ENCODE results near the gene SDF2. TPM values are rescaled to one million over a fixed set of nuclear protein-coding genes. Genes with fewer than 3 reads are reported as not detected.

SDF2 gene
- total and polyA plus RNA-seq, 12 donors = 50.6 to 195 (median 84.5) TPM

GRCh38 chr17:28707339-28707720 is 45.6 kb upstream of the SDF2 start:
- no peaks in the 10 kb centered on the region for H3K9me3 ChIP-seq (replicated peaks in 1 of 3)
- intact Hi-C loops (cut with DNase I) = loop anchor here in 1 of 2 donors (10.0 kb wide), 1 partner anchor 53 kb away; no protein-coding TSS in a partner anchor

GRCh38 chr17:28706471-28707338 is 45.0 kb upstream of the SDF2 start:
- intact Hi-C loops (cut with DNase I) = loop anchor here in 1 of 2 donors (10.0 kb wide), 1 partner anchor 52 kb away; no protein-coding TSS in a partner anchor
- 49 to 76% (median 60%) methylated on average over 2 to 6 of the region's 7 CpGs for WGBS, 4 donors

More at GRCh38 chr17:28707339-28707720, 45.6 kb upstream of the SDF2 start:
- no peak for DNase-seq
- peaks cover 8 to 14% of the 10 kb centered on the region in 2 donors for H3K4me1 ChIP-seq (replicated peaks in 1 of 2)
- H3K27me3 ChIP-seq = no peaks in the 10 kb centered on the region
- no peak overlapping the region for H3K27ac ChIP-seq
- 83 to 95% (median 92%) methylated on average over 2 of the region's 2 CpGs for WGBS, 4 donors
- no peak for TF ChIP-seq POLR2A (IDR thresholded peaks at IDR 0.05)
- no peak for TF ChIP-seq CTCF (IDR thresholded peaks at IDR 0.05)
- no peak overlapping the region for H3K4me3 ChIP-seq
- H3K36me3 ChIP-seq (replicated peaks in 1 of 2) = peaks cover 0 to 11% of the 10 kb centered on the region in 2 donors

GRCh38 chr17:28705728-28706334 is 44.1 kb upstream of the SDF2 start:
- H3K27ac ChIP-seq = no peak overlapping the region
- no peaks in the 10 kb centered on the region for H3K9me3 ChIP-seq (replicated peaks in 1 of 3)
- DNase-seq = no peak
- H3K36me3 ChIP-seq (replicated peaks in 1 of 2) = peaks cover 0 to 26% of the 10 kb centered on the region in 2 donors
- intact Hi-C loops (cut with DNase I) = loop anchor here in 1 of 2 donors (10.0 kb wide), 1 partner anchor 51 kb away; no protein-coding TSS in a partner anchor
- H3K4me3 ChIP-seq = no peak overlapping the region
- WGBS, 4 donors = 56 to 72% (median 66%) methylated on average over 5 to 10 of the region's 10 CpGs
- peaks cover 0 to 8% of the 10 kb centered on the region in 2 donors for H3K4me1 ChIP-seq (replicated peaks in 1 of 2)
- no peaks in the 10 kb centered on the region for H3K27me3 ChIP-seq
- TF ChIP-seq POLR2A (IDR thresholded peaks at IDR 0.05) = no peak
- no peak for TF ChIP-seq CTCF (IDR thresholded peaks at IDR 0.05)

More at GRCh38 chr17:28706471-28707338, 45.0 kb upstream of the SDF2 start:
- no peaks in the 10 kb centered on the region for H3K27me3 ChIP-seq
- no peak for TF ChIP-seq POLR2A (IDR thresholded peaks at IDR 0.05)
- TF ChIP-seq CTCF (IDR thresholded peaks at IDR 0.05) = no peak
- H3K36me3 ChIP-seq (replicated peaks in 1 of 2) = peaks cover 0 to 18% of the 10 kb centered on the region in 2 donors
- peaks cover 5 to 12% of the 10 kb centered on the region in 2 donors for H3K4me1 ChIP-seq (replicated peaks in 1 of 2)
- H3K27ac ChIP-seq = no peak overlapping the region
- H3K9me3 ChIP-seq (replicated peaks in 1 of 3) = no peaks in the 10 kb centered on the region
- no peak for DNase-seq
- no peak overlapping the region for H3K4me3 ChIP-seq

- Histone ChIP-seq H3K27ac (no peak overlapping the region), H3K4me1 (replicated peaks in 1 of 2) (peaks cover 0 to 3% of the 10 kb centered on the region in 2 donors), H3K27me3 (no peaks in the 10 kb centered on the region), H3K9me3 (replicated peaks in 1 of 3) (no peaks in the 10 kb centered on the region), H3K36me3 (replicated peaks in 1 of 2) (peaks cover 0 to 33% of the 10 kb centered on the region in 2 donors), H3K4me3 (no peak overlapping the region)
- WGBS, 4 donors = 77 to 85% (median 78%) methylated on average over 4 to 5 of the region's 5 CpGs
- DNase-seq = no peak
- intact Hi-C loops (cut with DNase I) = loop anchor here in 1 of 2 donors (10.0 kb wide), 1 partner anchor 50 kb away; no protein-coding TSS in a partner anchor
- TF ChIP-seq POLR2A (IDR thresholded peaks at IDR 0.05) (no peak), CTCF (IDR thresholded peaks at IDR 0.05) (no peak)
Measured at GRCh38 chr17:28705074-28705659, 43.5 kb upstream of the SDF2 start.
